Islet of Langerhans (tissue), 1 donor: ENCODE results near the gene BNC2.

ENCODE experiments used
- FAIRE-seq: peaks from one replicate; lab custom pipeline; 2011; peaks lifted over from hg19 to GRCh38; lab: Jason Lieb, UNC

Gene BNC2

DNA sequence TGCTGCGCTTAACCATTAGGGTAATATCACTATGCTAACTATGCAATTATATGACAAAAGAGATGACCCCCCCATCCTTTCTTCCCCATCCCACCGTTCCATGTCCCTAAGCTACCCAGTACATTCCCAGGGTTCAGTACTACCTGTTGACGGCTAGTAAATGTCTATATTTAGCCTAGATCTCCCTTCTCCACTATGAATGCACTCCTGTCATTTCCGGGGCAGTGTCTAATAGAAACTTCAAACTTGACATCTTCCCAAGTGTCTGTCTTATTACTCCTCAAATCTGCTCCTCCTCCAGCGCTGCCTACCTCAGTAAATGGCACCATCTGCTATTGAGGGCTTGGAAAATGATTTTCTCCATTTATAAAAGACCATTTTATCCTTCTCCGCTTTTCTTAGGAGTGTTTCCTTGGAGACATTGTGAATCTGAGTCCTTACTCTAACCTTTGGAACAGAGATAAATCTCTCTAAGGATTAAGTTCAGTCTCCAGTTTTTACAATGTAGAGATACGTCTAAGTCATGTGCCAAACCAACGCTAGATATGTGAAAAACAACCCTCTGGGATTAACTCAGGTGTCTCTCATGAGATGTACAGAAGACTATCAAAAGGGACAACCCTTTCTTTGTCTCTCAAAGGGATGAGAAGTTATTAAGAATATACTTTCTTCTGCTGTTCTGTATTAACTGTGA, 114.9 kb downstream of the BNC2 start:
- no peak for FAIRE-seq

DNA sequence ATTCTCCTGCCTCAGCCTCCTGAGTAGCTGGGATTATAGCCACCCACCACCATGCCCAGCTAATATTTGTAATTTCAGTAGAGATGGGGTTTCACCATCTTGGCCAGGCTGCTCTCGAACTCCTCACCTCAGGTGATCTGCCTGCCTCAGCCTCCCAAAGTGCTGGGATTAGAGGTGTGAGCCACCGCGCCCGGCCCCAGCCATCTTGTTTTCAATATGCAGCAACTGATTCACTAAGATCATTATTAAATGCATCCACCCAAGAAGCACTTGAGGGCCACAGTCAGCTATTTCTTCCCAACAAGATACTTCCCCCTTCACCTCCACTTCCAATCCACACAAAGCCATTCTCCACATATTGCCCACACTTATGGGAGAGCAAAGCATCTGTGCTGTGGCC, 115.8 kb downstream of the BNC2 start:
- FAIRE-seq = no peak

DNA sequence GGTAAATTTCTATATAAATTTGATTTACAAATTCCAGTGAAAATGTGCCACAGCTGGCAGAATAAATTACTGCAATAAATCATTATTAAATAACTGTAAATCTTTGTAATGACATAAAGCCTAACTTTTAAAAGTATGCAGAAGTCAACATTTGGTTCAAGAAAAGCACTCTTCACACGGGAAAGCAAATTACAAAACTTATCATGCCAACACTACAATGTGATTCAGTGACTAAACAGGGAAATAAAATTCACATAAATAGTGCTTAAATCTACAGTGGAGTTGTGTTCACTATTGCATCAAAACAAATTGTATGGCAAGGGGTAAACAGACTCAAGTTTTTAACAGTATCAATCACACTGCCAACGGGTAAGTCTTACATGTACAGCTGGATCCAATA, 117.2 kb downstream of the BNC2 start:
- FAIRE-seq = no peak

DNA sequence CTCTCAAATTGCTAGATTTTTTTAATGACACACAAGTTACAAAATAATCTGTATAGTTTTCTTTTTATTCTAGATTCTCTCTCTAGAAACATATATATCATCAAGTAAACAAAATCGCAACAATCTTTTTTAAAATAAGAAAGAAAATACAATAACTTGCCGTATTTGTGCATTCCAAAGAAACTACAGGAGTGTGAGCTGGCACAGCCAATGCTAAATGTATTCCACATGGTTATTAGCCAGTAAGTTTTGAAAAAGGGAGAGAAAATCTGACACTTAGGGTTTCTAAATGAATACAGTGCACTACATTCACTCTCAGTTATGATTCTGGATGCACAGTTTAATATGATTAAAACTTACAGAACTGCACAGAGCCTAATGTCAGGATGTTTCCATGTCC, 117.9 kb downstream of the BNC2 start:
- no peak for FAIRE-seq

DNA sequence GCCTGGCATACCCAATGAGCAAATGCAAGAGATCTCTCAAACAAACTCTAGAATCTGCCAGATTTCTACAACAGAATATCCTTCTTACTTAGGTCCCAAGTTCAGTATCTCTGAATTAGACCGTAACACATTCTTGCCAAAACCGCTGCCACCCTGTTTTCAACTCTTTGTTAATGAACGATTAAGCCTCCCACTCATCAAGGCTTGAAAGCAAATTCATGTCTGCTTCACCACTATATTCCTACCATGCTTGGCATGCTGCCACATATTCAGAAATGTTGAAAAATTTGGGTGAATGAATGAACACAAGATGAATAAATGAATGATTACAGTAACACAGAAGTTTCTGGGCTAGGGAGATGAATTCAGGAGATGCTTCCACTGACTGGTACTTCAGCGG, 119.9 kb downstream of the BNC2 start:
- no peak for FAIRE-seq

DNA sequence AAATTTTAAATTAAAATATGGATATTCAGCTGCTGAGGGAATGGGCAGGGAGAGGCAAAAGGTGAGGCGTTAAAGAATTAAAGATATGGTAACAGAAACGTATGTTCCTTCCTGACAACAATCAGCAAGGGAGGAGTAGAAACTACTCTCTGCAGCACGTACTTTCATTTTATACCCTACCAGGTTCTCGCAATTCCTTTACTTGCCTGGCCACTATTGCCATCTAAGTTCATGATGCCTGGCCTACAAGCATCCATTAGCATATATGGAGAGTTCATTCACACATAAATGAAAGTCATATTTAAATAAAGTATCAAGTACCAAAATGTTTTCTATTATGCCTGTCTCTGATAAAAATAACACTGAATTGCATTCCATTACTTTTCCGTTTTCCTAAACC, 125.1 kb downstream of the BNC2 start:
- no peak for FAIRE-seq

DNA sequence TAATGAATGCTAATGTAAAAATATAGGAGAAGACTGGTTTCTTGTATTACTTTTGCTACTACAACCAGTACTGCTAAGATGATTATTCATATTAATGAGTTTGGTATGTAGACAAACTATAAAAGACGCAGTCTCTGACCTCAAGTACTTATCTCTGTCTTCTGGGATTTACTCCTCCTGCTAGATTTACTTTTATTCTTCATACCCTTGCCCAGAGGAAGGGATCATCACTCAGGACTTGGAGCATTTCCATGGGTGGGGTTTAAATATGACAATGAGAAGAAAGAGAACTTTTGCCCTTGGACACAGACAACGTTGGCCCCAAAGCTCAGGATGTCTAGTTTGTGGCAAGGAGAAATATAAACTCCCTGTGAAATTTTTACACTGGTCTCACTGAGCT, 126.1 kb downstream of the BNC2 start:
- no peak for FAIRE-seq

DNA sequence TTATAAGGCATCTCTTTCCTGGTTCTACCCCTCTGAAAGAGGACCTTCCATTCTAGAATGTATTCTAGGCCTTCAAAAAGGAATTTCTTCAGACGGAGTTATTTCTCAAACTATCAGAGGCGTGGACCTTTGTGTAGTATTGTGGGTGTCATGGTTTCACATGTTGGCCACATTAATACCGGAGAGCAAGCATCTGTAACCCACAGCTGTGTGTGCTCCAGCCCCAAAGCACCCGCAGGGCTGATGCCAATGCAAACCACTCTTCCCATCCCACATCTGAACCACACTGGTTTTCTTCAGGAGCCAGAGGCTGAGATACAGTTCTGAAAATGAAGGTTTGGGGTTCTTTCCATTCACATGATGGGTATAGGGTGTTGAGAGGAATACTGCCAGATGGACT, 127.1 kb downstream of the BNC2 start:
- FAIRE-seq = no peak

DNA sequence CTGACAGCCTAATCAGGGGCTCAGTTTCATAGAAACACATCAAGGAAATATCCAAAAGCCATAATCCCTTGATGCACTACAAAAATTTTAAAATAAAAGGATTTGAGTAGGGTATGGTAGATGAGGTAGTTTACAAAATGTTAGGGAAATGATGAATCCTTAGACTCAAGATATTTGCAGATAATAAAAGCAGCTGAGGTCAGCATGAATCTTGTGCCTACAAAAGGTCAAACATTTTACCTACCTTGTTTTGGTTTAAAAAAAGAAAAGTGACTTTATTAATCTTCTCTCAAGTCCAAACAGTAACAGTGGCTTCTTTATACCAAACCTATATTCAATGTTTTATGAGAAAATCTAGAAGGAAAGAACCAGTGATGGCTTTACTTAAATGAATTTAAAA, 135.5 kb downstream of the BNC2 start:
- FAIRE-seq = no peak

DNA sequence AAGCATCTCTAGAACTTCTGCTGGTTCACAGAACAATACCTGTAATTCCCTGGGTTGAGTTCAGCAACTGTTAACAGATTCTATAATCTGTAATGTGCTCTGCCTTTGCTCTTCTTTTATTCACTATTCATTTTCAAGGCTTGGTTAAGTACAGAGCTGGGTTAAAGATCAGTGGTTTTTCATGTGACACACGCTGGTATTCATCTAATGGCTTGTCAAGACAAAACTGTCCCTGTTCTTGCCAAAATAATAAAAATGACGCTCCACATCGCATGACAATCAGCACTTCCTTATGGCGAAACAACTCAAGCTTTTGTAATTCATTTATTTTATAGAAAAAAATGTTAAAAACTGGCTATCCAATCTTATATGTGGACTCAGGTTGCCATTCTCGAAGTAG, 137.9 kb downstream of the BNC2 start:
- FAIRE-seq = no peak

DNA sequence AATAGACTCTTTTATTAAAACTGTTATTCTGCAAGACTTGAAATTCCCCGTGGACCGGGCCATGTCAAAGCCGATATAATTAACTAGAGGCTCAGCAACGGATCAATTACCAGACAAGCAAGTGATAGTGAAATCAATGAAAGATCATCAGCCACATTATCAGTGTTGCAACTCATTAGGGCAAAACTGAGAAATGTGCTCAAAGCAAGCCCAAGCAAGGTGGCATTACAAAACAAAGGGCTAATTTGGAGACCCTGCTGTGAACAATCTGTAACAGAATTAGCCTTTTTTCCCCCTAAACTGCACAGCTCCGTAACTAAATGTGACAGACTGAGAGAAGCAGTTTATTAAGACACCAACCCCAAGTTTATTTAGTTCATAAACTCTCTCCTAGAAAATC, 140.3 kb downstream of the BNC2 start:
- no peak for FAIRE-seq

DNA sequence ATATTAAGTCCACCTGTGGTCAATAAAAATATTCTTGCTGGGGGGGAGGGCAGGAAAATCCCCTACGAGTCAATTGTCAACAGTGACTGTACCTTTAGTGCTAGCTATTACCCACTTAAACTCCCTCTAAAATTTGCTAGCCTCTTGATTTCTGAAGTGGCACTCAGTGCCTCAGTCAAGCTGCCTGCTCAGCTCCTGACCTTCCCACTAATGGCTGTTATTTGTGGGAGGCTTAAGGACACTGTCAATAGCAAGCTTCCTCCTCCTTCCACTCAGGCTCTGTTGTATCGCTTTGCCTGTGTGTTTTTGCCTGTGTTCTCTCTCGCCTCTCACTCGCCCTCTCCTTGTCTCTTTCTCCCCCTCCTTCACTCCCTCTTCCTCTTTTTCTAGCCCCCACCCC, 140.8 kb downstream of the BNC2 start:
- FAIRE-seq = no peak

DNA sequence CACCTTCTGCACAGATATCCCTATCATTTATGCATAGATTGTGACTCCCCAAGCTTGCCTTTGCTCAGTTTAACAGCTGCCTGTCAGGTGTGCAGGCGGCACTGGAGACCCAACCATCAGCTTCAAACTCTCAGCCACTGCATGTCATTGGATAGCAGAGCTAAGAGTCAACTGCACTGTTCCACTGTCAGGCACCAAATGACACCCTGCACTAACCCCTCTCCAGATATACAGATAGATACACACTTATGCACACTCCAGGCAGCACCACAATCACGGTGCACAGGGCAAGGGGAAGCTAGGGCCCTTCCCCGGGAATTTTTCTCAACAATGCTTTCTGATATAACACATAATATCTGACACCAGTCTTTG, 142.3 kb downstream of the BNC2 start:
- FAIRE-seq = no peak

DNA sequence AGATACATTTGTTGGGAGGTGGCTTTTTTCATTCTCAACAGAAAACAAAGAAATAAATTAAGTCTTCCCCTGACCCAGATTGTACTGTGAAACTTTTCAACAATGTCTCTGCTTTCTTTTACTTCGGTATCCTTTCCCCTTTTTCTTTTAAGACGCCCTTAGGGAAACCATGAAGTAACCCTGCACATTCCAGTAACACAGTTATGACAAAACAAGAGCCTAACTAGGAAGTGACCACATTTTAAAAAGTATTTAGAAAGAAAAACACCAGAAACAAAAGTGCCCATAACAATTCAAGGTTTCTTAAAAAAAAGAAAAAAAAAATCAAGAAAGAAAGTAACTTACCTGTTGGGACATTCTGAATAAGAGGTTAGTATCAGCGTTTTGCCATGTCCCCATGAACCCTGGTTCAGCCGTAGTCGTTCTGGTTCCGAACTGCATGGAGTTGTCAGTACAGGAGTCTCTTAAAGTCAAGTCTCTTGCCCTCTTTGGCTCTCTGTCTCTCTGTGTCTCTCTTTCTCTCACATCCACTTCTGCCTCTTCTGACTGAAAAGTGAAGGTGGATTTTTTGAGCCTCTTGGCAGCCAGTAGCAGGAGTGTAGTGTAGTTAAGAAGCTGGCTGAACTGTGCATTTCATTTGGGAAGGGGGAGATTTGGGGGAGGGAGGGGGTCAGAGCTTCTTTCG, 142.9 kb downstream of the BNC2 start:
- no peak for FAIRE-seq

DNA sequence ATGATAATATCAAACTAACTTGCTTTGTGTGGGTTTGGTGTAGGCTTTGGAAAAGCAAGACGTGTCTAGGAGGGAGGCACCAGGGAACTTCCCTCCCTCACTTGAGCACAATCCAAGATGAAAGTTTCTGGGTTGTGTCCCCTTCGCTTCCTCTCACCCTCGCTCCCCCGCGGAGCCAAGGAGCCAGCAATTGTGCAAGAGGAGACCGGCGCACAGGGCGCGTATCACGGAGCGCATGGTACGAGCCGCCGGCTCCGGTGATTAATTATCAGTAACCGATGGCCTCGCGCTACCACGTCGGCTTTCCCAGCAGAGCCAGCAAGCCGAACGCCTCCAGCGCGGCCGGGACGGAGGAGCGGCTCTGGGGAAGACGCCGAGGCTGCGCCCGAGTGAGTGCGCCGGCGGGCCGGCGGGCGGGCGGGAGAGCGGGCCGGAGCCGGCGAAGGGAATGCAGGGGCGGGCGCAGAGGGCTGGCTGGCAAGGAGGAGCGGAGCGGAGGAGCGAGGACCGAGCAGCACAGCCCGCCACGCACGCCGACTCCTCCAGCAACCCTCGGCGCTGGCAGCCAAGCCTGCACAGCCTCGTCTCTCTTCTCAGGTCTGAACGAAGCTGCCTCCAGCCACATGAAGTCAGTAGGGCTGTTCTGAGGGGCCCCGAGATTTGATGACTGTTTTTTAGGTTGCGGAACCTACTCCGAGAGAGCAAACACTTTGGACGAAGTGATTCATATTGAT, 143.6 kb downstream of the BNC2 start:
- no peak for FAIRE-seq

DNA sequence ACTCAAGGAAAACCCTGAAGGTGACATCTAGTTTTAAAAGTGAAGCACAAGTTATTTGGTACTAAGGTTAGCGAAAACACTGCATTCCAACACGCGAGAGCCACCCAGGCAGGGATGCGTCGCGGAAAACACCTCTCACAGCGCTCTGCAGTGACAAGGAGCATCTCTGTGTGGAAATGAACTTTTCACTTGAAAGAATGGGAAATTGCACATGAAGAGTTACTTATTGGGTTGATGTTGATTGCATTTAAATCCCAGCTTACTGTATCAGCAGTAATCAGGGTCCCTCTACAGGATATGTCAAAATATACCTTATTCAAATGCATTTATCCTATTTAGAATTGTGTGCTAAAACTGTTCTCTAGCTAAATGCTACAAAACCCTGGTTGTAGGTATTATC, 144.4 kb downstream of the BNC2 start:
- FAIRE-seq = no peak

DNA sequence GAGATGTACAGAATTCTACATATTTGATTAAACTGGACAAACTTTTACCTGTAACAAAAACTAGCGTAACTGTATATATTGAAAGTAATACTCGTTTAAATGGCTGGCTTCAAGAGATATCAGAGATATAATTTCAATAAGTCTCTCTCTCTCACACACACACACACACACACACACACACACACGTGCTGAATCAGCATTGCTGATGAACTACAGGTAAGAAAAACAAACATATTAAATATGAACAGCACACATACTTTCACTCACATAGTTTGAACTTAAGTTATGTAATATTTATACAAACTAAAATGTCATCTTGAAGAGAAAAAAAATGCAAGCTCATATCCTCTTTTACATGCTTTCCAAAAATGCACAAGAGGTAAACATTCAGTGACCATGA, 145.4 kb downstream of the BNC2 start:
- no peak for FAIRE-seq

DNA sequence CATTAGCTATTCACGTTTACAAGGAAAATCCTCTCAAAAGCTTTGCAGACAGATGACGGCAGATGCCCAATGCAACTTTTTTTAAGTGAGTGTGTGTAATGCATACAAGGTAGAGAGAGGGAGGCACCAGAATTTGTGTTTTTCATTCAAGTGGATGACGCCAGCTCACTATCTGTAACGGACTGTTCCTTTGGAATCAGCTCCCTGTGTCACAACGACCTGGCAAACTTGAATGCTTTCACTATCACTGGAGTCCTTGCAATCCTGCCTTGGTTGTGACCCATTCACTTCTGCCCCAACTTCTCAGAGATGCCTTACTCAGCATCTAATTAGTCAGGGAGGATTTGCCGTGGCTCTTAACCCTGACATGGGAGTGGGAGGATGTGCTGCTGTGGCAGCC, 148.5 kb downstream of the BNC2 start:
- FAIRE-seq = no peak

DNA sequence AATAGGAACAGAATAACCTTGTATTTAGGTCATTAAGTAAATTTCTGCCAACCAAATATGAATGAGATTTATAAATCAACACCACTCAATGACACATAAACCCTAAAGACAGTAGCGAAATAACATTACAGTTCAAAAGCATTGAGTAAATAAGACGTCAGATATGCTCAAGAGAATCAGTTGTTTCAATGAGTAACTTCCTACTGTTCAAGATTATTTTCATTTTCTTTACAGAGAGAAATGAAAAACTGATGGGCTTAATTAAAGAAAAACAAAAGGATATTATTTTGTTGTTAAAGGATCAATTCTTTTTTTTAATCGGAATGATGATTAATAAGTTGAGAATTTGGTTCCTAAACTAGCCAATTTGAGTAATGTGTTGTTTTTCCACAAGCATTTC, 150.1 kb downstream of the BNC2 start:
- no peak for FAIRE-seq

DNA sequence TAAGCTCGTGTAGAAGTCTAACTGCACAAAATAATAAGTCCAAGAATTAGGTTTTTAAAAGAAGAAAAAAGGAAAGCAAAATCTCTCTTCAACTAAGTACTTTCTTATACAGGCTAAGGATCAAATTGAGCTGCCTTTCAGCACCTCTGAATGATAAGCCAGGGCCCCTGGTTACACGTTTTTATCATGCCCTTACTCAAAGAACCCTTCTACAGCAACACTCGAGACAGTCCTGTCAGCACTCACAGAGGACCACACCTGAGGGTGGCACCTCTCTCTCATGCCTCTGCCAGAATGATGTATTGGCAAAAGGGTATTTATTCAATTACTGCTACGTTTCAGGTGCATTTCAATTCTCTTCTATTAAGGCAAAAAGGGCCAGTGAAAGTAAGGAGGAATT, 150.5 kb downstream of the BNC2 start:
- FAIRE-seq = no peak

DNA sequence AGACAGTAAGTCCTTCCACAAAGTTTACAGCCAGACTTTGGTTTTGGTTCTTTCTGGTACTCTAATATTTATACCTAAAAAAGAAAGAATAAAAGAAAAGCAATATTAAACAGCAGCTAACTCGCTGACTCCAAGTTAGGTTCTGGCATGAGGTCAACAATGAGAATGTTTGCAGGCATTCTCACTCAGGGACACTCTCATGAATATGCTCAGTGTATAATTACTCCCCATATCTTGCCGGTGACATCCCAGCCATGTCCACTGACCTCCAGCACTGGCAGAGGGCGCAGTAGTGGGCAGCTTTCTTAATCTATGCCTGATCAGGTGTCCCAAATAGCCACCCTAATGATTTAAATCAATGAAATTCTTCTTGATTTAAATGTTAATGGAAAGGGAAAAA, 151.5 kb downstream of the BNC2 start:
- FAIRE-seq = no peak

DNA sequence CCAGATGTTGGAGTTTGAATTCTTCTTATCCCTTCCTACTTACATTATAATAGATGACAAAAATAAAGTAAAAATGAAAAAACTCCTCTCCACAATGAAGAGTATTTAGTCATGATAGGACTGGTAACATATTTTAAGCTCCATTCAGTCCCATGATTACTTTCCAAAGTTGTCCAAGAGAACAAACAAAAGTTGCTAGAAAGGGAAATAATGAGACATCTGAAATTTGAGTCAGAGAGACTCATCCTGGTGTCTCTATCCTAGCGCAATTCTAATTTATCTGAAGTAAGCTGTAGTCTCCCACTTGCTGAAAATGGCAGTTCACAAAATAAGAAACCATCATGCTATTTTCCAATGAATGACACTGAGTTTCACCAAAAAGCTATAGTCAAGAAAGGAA, 152.2 kb downstream of the BNC2 start:
- FAIRE-seq = no peak

DNA sequence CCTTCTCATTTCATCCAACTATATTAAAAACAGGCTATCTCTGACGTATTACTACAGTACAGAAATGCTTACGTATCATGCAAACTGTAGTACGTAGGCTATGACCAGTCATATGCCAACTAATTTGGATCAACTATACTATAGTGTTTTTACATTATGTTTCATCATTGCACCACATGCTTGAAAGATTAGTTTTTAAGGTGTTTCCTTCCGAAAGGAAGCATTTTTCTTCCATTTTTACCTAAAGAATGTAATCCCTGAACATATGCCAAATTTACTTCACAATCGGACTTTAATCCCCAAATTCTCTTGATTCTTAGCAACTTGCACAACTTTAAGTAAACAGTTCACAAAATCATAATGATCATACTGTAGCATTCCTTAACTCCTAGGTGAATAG, 153.9 kb downstream of the BNC2 start:
- FAIRE-seq = no peak

DNA sequence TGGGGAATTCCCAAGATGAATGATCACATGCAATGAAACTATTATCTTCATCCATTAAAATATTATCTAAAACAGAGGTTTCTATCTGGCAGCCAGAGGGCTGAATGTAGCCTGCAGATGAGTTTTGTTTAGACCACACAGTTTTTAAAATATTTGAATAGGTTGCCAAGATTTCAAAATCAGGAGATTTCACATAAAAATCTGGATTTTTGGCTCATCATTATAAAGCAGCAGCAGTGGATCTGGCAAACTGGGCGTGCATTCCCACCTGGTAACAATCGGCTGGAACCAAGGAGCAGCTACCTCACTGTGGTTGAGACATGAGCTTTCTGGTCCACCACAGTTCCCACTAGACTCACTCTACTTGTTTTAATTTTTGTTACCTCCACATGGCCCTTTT, 155.1 kb downstream of the BNC2 start:
- no peak for FAIRE-seq
